Esophagus muscularis mucosa (tissue), 4 donors: ENCODE data around the gene FAM156B.

Experiments
- CTCF ChIP-seq, 3 experiments: fragments of 200-600 bp in 2 of 3; fragments of 450-650 bp in 1 of 3; sonication (generic) in 2 of 3; IDR thresholded peaks; one replicate each; pipeline ENCODE4 v1.5.1; 2017 to 2019; ENCODE audit warnings: antibody characterized with exemption in 3 of 3, mild to moderate bottlenecking in 2 of 3, moderate library complexity in 1 of 3
- EP300 ChIP-seq: sonication (generic); formaldehyde crosslinking; IDR thresholded peaks from one replicate; pipeline ENCODE4 v1.6.1; 2017; ENCODE audit warnings: antibody characterized with exemption
- POLR2A ChIP-seq: fragments of 450-650 bp; IDR thresholded peaks from one replicate; pipeline ENCODE4 v1.6.1; 2017; ENCODE audit warnings: antibody characterized with exemption, moderate library complexity, mild to moderate bottlenecking, low read depth
- POLR2AphosphoS5 ChIP-seq, 2 donors: sonication (generic); formaldehyde crosslinking; IDR thresholded peaks; one replicate each; pipeline ENCODE4 v1.6.1; 2017; ENCODE audit warnings: antibody characterized with exemption in 2 of 2

- TF ChIP-seq CTCF (IDR thresholded peaks at IDR 0.05), result no peak
- no peak for TF ChIP-seq EP300
- no peak for TF ChIP-seq POLR2AphosphoS5 (IDR thresholded peaks at IDR 0.05)
- TF ChIP-seq POLR2A, result no peak
Observed at GRCh38 chrX:52865343-52865998, 31.7 kb upstream of the FAM156B start.
